Renal cortical epithelial cell (primary cell): ENCODE measurements around the gene OTOA. TPM values are rescaled to one million over a fixed set of nuclear protein-coding genes. Genes with fewer than 3 reads are reported as not detected.
"Not testable (repeated sequence)": the region's sequence is repeated elsewhere in the genome, so short reads cannot be mapped to it uniquely, and the experiment has no call there.

Experiments
- DNase-seq: peaks from one replicate; pipeline ENCODE4 v3.0.0-alpha.2; 2011; ENCODE audit warnings: low read depth
- total RNA-seq: library from RNA; depleted of rRNA; stranded (reverse); fragments of >200 nt; gene quantifications from 2 replicates; pipeline ENCODE4 v1.2.3, GENCODE V29; 2014

The OTOA gene
- total RNA-seq, 1 donor from 2014 or later, result 0.10 TPM

- no peak for DNase-seq
Observed at GRCh38 chr16:21722771-21723455, 59.1 kb downstream of the OTOA start.

- DNase-seq, result no peak
Observed at GRCh38 chr16:21723532-21723931, 59.8 kb downstream of the OTOA start.

DNA sequence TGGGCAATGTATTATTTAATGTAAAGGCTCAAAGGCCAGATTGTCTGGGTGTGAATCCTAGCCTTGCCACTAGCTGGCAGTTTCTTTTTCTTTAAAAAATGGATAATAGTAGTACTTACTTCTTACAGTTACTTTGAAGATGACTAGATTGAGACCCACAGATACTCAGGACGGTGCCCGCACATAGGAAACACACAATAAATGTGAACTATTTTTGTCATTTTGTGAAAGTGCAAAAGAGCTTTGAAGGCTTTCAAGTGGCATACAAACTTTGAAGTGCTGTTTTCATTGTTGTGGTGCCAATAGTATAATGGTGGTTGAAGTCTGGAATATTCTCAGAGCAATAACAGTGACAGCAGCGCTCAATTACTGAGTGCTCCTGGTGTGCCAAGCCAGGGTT is 63.6 kb downstream of the OTOA start:
- no peak for DNase-seq

DNA sequence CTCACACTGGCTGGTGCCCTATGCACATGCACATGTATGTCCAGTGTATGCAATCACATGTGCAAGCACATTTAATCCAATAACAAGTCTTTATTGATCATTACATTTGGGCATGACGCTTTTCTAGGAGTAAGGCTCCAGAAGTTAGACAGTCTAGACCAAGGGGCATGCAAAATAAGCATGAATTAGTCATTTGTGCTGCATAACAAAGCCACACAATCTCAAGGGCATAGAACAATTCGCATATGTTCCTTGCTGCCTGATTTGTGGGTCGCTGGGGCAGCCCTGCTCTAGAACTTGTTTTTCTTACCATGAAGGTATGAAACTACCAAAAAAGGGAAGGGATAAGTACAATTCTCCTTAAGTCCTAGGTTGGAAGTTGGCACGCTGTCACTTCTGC is 67.5 kb downstream of the OTOA start:
- DNase-seq, result not testable (repeated sequence)

DNA sequence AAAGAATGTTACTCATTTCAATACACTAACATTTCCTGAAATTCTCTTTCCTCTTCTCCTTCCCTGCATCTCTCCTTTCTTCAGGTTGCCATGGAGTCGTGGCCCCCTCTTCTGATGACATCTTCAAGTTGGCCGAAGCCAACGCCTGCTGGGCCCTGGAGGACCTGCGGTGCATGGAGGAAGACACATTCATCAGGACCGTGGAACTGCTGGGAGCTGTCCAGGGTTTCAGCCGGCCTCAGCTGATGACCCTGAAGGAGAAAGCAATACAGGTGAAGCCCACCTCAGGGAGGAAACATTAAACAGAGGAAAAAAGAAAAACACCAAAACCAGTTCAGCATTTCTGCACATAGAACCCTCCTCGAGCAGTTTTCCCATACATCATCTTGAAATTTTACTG is 76.9 kb downstream of the OTOA start:
- DNase-seq, result not testable (repeated sequence)

GRCh38 chr16:21756192-21757079 is 92.7 kb downstream of the OTOA start:
- DNase-seq, result not testable (repeated sequence)

DNA sequence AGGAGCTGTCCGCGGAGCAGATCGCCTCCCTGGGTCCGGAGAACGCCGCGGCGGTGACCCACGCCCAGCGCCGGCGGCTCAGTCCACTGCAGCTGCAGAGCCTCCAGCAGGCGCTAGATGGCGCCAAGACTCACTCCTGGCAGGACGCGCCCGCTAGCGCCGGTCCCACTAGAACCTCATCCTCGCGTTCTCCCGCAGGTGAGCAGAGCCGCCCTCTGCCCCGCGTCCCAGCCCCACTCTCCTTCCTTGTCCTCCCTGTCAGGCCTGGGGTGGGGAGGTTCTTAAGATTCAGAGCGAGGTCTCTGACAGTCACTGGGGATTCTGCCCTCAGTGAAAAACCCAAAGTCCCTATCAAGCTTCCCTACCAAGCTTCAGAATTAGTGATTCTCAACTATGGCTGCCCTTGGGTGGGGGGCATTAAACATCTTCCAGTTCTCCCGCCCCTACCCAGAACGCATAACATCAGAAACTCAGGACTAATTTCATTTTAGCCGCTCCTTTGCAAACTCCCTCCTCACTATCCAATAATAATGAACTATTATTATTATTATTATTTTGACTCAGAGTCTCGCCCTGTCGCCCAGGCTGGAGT is 93.4 kb downstream of the OTOA start:
- DNase-seq, result not testable (repeated sequence)

DNA sequence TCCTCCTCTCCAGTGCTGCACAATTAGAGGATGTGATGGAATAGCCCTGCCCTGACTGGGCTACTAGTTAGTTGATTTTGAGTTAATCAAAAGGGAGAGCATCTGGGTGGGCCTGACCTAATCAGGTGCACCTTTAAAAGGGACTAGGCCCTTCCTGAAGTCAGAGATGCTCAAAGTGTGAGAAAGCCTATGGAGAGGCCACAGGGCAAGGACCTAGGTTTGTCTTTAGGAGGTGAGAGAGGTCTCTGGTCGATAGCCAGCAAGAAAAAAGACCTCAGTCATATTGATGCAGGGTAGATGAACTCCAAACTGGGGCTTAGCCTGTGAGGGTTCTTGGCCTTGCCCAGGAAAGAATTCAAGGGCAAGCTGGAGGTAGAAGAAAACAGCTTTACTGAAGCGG is 104.5 kb downstream of the OTOA start:
- DNase-seq, result not testable (repeated sequence)

GRCh38 chr16:21768810-21769209 is 105.0 kb downstream of the OTOA start:
- DNase-seq, result not testable (repeated sequence)

GRCh38 chr16:21769284-21769683 is 105.5 kb downstream of the OTOA start:
- DNase-seq, result peak; percentile 87

DNA sequence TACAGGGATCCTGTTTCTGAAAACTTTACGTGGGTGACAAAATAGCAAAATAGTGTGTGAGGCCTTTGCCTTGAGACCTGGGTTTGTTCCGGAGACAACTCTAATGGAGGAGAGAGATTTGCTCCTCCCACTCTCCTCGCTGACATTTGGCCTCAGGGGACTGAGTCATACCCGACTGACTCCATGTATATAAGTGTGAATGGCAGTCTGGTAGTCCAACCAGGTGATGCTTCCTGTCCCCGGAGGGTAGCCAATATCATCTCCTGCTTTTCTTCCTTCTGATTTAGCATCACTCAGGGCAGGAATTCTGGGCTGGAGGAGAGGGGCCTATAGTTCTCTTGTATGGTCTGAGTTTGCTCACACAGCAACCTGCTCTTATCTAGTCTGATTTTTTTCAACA is 106.8 kb downstream of the OTOA start:
- DNase-seq, result not testable (repeated sequence)

DNA sequence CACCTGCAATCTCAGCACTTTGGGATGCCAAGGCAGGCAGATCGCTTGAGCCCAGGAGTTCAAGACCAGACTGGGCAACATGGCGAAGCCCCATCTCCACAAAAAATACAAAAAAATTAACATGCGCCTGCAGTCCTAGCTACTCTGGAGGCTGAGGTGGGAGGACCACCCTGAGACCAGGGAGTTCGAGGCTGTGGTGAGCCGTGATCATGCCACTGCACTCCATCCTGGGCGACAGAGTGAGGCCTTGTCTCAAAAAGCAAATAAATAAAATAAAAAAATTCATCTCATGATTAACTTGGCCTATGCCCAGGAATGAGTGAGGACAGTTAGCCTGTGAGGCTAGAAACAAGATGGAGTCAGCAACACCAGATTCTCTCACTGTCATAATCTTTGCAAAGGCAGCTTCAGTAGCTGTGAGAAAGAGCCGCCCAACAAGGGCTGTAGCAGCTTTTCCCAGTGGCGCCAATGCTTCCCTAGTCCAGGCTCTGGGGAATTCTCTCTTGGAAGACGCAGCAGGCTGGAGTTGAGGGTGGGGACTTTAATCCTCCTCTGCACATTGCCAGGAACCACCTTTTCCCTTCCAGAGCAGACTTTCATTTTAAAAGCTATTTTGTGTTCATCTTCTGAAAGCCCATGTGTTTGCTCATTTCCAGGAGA is 108.9 kb downstream of the OTOA start:
- not testable (repeated sequence) for DNase-seq

GRCh38 chr16:21773207-21773553 is 109.4 kb downstream of the OTOA start:
- not testable (repeated sequence) for DNase-seq

DNA sequence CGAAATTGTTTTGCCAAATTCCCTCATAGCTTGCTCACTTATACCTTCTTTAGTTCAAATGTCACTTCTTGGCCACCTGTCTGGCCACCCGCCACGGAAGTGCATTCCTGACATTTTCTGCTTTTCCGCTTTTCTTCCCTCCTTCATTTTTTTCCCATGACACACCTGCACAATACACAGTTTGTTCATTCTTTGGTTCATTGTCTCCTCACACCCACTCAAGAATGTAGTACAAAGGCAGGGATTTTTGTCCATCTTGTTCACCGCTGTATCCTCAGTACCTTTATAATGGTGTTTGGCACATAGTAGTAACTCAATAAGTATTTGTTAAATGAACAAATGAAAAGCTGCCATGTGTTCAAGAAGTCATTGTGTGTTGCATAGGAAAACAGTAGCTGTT is 116.8 kb downstream of the OTOA start:
- not testable (repeated sequence) for DNase-seq

- DNase-seq, result not testable (repeated sequence)
Observed at GRCh38 chr16:21790506-21790905, 126.7 kb downstream of the OTOA start.

DNA sequence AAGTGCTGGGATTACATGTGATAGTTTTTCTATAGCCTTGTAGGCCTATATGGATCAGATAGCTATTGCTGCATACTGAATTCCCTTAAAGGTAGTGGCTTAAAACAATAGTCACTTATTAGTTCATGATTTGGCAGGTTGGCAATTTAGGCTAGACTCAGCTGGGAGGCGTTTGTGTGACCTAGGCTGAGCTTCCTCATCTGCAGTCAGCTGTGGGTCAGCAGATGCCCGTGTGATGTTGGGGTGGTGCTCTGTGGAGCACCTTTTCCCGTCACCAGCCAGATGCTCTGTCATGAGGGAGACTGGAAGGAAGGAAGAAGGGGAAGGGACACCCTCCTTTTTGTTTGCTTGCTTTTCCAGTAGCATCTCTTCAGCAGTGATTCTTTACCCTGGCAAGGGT is 129.5 kb downstream of the OTOA start:
- DNase-seq, result not testable (repeated sequence)

- not testable (repeated sequence) for DNase-seq
Observed at GRCh38 chr16:21798601-21799000, 134.8 kb downstream of the OTOA start.

GRCh38 chr16:21801538-21802374 is 138.0 kb downstream of the OTOA start:
- DNase-seq, result peak; percentile 52

DNA sequence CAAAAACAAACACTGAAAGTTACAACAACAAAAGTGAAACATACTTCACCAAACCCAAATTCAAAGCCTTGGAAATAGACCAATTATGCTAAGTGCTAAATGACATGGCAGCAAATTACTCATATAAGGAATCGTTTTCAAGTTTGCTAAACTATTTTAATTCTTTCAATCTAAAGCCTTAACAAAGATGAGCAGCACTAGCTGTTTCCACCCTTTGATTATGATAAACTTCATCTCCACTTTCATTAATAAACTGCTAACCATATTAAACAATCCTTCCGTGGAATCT is 138.6 kb downstream of the OTOA start:
- not testable (repeated sequence) for DNase-seq
